IPS-18c (cell line): ENCODE data around the gene CHCHD4.
"Not testable (repeated sequence)": the region's sequence is repeated elsewhere in the genome, so short reads cannot be mapped to it uniquely, and the experiment has no call there.

ENCODE experiments used
- H3K4me3 ChIP-seq: 2 replicates; pipeline ENCODE4 v1.7.0; 2013; ENCODE audit warnings: low read depth, mild to moderate bottlenecking, low read length, moderate library complexity; ENCODE audit not compliant: insufficient read depth
- H3K9me3 ChIP-seq: one replicate; pipeline ENCODE4 v1.6.1; 2013; ENCODE audit warnings: mild to moderate bottlenecking, low read length, moderate library complexity; ENCODE audit not compliant: control insufficient read depth, insufficient read depth

CHCHD4 gene

GRCh38 chr3:14129296-14129695, 4.6 kb upstream of the CHCHD4 start:
- H3K9me3 ChIP-seq: no peaks in the 10 kb centered on the region

GRCh38 chr3:14128724-14129123, 4.1 kb upstream of the CHCHD4 start:
- no peak overlapping the region for H3K4me3 ChIP-seq
- H3K9me3 ChIP-seq: no peaks in the 10 kb centered on the region

More at GRCh38 chr3:14129296-14129695, 4.6 kb upstream of the CHCHD4 start:
- no peak overlapping the region for H3K4me3 ChIP-seq

- H3K9me3 ChIP-seq: no peaks in the 10 kb centered on the region
- H3K4me3 ChIP-seq: no peak overlapping the region
Observed at GRCh38 chr3:14127516-14128161, 3.0 kb upstream of the CHCHD4 start.

GRCh38 chr3:14126887-14127505, 2.3 kb upstream of the CHCHD4 start:
- Histone ChIP-seq H3K9me3 (no peaks in the 10 kb centered on the region), H3K4me3 (no peak overlapping the region)

- no peaks in the 10 kb centered on the region for H3K9me3 ChIP-seq
- peak overlapping the region; percentile 95 for H3K4me3 ChIP-seq
Observed at GRCh38 chr3:14126017-14126886, 1.6 kb upstream of the CHCHD4 start.

- H3K9me3 ChIP-seq: no peaks in the 10 kb centered on the region
- H3K4me3 ChIP-seq: peak overlapping the region; percentile 95
Observed at GRCh38 chr3:14125193-14126016, 735 bp upstream of the CHCHD4 start.

GRCh38 chr3:14124223-14124614, 451 bp downstream of the CHCHD4 start:
- Histone ChIP-seq H3K4me3 (peak overlapping the region; percentile 95), H3K9me3 (no peaks in the 10 kb centered on the region)

- Histone ChIP-seq H3K4me3 (peak overlapping the region; percentile 95), H3K9me3 (no peaks in the 10 kb centered on the region)
Observed at GRCh38 chr3:14123308-14124222, 1.1 kb downstream of the CHCHD4 start.

- no peak overlapping the region for H3K4me3 ChIP-seq
- no peaks in the 10 kb centered on the region for H3K9me3 ChIP-seq
Observed at GRCh38 chr3:14122301-14122700, 2.4 kb downstream of the CHCHD4 start.

GRCh38 chr3:14121859-14122258, 2.8 kb downstream of the CHCHD4 start:
- no peaks in the 10 kb centered on the region for H3K9me3 ChIP-seq
- H3K4me3 ChIP-seq: no peak overlapping the region

GRCh38 chr3:14120921-14121448, 3.7 kb downstream of the CHCHD4 start:
- H3K4me3 ChIP-seq: not testable (repeated sequence)

GRCh38 chr3:14120111-14120920, 4.4 kb downstream of the CHCHD4 start:
- no peaks in the 10 kb centered on the region for H3K9me3 ChIP-seq

More at GRCh38 chr3:14120921-14121448, 3.7 kb downstream of the CHCHD4 start:
- not testable (repeated sequence) for H3K9me3 ChIP-seq

GRCh38 chr3:14119651-14120050, 5.0 kb downstream of the CHCHD4 start:
- Histone ChIP-seq H3K4me3 (no peak overlapping the region), H3K9me3 (no peaks in the 10 kb centered on the region)

More at GRCh38 chr3:14120111-14120920, 4.4 kb downstream of the CHCHD4 start:
- no peak overlapping the region for H3K4me3 ChIP-seq

GRCh38 chr3:14118400-14119381, 6.0 kb downstream of the CHCHD4 start:
- no peaks in the 10 kb centered on the region for H3K9me3 ChIP-seq
- no peak overlapping the region for H3K4me3 ChIP-seq
